Measurements from ENCODE around the gene STOM.

GRCh38 chr9:121310571-121310970 is 59.5 kb downstream of the STOM start:
- TF ChIP-seq, protein P1, sequence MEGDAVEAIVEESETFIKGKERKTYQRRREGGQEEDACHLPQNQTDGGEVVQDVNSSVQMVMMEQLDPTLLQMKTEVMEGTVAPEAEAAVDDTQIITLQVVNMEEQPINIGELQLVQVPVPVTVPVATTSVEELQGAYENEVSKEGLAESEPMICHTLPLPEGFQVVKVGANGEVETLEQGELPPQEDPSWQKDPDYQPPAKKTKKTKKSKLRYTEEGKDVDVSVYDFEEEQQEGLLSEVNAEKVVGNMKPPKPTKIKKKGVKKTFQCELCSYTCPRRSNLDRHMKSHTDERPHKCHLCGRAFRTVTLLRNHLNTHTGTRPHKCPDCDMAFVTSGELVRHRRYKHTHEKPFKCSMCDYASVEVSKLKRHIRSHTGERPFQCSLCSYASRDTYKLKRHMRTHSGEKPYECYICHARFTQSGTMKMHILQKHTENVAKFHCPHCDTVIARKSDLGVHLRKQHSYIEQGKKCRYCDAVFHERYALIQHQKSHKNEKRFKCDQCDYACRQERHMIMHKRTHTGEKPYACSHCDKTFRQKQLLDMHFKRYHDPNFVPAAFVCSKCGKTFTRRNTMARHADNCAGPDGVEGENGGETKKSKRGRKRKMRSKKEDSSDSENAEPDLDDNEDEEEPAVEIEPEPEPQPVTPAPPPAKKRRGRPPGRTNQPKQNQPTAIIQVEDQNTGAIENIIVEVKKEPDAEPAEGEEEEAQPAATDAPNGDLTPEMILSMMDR (IDR thresholded peaks at IDR 0.05 in 4 of 5, conservative IDR thresholded peaks at IDR 0.05 in 1 of 5) = no peak
- no peak for TF ChIP-seq POLR2A (IDR thresholded peaks at IDR 0.05)
